HG03108 (cell line): Measurements from ENCODE around the gene BCOR.
A peak's percentile ranks its signal among the peaks of the same experiment; 100 is the strongest.

Source experiments
- ATAC-seq: cut with Tn5 transposase; IDR thresholded peaks from one replicate; pipeline ENCODE4 v1.9.1; 2021; ENCODE audit warnings: moderate library complexity; ENCODE audit not compliant: unreplicated experiment

Gene BCOR

GRCh38 chrX:40006106-40007017 is 91.4 kb downstream of the BCOR start:
- ATAC-seq: peak; percentile 54

DNA sequence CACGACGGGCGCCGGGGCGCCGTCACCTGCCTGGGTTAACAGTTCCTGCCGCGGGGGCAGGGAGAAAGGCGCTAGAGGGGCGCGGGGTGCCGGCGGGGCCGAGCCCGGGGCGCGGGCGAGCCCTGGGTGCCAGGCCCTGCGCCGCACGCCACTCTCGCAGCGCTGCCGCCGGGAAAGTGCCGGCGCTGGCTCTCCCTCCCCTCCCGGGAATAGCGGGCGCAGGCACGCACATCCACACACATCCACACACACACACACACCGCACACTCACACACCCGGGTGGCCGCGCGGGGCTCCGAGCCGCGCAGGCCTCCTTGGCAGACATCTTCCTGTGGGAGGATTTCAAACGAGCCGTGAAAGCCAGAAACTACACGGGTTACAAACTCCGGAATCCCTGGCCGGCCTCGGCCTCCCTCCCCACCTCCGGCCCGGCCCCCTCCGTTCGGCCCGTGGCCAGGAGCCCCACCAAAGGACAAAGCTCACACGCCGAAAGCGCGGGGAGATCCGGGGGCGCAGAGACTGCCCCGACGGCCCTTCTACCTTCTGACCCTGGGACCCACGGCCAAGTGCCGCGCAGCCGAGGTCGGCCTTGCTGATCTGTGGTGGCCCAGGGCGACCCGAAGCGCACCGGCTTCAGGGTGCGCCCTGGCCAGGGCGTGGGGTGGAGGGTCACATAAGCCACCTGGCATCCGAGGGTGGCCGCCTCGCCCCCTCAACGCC is 92.3 kb downstream of the BCOR start:
- ATAC-seq: no peak

DNA sequence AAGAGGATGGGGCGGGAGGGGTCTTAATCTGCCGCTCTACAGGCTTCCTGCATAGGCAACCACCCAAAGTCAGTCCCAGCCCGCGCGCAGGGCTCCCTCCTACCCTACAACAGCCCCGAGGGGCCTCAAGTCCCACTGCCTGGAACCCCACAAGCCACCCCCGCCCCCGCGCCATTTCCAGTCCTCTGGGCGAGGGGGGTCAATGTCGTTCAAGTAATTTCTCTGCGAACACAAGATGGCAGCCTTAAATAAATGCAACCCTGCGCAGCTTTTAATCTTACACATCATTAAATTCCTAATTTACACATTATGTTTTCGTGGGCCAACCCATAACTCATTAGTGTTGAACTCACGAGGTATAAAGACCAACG is 92.9 kb downstream of the BCOR start:
- no peak for ATAC-seq

DNA sequence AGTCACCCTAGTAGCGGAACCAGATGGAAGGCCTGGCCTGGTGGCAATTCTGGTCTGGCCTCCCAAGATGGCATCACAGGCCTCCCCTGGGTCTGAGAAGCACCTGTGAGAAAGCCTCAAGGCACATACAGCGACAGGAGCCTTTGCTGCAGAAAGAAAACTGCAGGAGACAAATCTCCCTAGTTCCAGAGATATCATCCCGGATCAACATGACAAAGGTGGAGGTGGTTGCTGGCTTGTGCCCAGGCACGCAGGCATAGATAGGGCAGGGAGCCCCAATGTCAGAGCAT is 93.6 kb downstream of the BCOR start:
- no peak for ATAC-seq

DNA sequence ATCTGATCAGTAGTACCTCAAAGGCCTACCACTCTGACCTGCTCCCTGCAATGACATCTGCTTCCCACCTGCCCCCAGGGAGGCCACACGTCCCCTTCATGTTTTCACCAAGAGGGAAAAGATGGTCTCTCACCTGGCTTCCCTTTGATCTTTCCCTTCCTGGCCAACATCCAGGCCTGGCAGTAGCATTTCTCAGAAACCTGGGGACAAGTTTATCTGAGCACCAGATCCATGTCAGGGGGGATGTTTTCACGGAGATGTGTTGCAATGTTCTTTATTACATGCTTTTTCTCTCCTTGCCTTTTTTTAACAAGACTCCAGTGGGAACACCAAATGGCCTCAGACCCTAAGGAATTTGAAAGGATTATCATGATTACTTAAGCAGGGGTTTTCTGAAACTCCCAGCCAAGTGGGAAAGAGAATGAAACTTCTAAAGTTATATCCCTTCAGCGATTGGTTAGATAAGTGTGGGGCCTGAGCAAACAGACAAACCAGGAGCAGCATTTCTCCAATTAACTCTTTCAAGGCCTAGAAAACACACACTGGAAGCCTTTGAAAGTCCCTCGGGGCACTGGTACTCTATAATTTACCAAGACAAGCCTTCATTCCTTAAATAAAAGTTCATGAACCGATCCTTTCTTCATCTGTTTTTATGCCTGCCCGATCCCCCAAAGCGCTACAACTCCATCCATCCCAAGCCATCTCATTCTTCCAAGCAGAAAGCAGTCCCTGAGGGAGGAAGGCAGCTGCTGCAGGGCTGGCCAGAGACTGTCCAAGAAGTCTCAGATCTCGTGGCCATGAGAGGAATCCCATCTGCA is 94.1 kb downstream of the BCOR start:
- ATAC-seq: no peak

- no peak for ATAC-seq
Measured at GRCh38 chrX:40003071-40003427, 94.7 kb downstream of the BCOR start.
